ENCODE data around the gene ACTN4. TPM values are rescaled to one million over a fixed set of nuclear protein-coding genes. Genes with fewer than 3 reads are reported as not detected.

ACTN4 gene
- total RNA-seq, 1 experiment from 2014 or later, result 3,297 TPM

DNA sequence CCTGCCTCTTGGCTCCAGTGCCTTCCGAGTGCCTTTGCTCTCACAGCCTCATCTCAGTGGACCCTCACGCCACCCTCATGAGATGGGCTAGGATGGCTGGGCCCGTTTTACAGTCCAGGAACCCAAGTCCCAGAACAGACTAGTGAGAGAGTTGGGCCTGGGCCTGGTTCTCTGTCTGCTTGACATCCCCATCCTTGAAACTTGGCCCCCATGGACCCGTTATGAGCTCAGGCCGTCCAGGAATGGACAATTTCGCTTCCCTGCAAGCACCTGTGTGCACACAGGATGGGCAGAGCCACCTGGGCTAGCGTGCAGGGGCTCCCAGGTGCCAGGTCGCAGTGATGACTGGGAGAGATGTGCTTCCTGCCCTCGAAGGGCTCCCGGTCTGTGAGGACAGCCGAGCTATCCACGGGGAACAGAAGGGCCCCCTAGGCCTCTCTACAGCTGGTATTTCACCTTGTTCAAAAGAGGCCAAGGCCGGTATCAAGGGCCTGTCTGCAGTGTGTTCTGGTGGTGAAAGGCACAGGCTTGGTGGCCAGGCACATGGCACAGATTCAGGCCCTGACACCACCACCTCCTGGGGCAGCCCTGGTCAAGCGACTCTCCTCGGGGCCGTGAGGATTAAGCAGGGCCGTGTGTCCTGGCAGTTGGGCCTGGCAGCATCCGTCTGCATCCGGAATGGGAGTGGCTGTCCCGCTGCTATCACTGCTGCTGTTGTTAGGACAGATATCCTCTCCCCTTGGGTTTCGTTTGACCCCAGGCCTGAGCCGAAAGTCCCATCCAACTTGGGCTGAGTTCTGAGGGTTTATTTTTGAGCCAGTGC, 58.0 kb downstream of the ACTN4 start:
- POLR2A ChIA-PET, result interaction anchor here (1.1 kb wide), 1 partner anchor 14 kb away, joined by 3 read pairs; no protein-coding TSS in a partner anchor
- ATAC-seq (no peak), DNase-seq (ENCODE audit: low read depth, low spot score) (no peak)
- CTCF ChIA-PET, result interaction anchor here (0.5 to 0.8 kb wide), 2 partner anchors 102 to 362 kb away, joined by 6 to 10 read pairs; no protein-coding TSS in a partner anchor
- no peak for TF ChIP-seq TCF7L2 (IDR thresholded peaks at IDR 0.05; ENCODE audit: low read depth, low read length)
- TF ChIP-seq, protein P1, sequence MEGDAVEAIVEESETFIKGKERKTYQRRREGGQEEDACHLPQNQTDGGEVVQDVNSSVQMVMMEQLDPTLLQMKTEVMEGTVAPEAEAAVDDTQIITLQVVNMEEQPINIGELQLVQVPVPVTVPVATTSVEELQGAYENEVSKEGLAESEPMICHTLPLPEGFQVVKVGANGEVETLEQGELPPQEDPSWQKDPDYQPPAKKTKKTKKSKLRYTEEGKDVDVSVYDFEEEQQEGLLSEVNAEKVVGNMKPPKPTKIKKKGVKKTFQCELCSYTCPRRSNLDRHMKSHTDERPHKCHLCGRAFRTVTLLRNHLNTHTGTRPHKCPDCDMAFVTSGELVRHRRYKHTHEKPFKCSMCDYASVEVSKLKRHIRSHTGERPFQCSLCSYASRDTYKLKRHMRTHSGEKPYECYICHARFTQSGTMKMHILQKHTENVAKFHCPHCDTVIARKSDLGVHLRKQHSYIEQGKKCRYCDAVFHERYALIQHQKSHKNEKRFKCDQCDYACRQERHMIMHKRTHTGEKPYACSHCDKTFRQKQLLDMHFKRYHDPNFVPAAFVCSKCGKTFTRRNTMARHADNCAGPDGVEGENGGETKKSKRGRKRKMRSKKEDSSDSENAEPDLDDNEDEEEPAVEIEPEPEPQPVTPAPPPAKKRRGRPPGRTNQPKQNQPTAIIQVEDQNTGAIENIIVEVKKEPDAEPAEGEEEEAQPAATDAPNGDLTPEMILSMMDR (IDR thresholded peaks at IDR 0.05), result no peak
- TF ChIP-seq, protein P2, sequence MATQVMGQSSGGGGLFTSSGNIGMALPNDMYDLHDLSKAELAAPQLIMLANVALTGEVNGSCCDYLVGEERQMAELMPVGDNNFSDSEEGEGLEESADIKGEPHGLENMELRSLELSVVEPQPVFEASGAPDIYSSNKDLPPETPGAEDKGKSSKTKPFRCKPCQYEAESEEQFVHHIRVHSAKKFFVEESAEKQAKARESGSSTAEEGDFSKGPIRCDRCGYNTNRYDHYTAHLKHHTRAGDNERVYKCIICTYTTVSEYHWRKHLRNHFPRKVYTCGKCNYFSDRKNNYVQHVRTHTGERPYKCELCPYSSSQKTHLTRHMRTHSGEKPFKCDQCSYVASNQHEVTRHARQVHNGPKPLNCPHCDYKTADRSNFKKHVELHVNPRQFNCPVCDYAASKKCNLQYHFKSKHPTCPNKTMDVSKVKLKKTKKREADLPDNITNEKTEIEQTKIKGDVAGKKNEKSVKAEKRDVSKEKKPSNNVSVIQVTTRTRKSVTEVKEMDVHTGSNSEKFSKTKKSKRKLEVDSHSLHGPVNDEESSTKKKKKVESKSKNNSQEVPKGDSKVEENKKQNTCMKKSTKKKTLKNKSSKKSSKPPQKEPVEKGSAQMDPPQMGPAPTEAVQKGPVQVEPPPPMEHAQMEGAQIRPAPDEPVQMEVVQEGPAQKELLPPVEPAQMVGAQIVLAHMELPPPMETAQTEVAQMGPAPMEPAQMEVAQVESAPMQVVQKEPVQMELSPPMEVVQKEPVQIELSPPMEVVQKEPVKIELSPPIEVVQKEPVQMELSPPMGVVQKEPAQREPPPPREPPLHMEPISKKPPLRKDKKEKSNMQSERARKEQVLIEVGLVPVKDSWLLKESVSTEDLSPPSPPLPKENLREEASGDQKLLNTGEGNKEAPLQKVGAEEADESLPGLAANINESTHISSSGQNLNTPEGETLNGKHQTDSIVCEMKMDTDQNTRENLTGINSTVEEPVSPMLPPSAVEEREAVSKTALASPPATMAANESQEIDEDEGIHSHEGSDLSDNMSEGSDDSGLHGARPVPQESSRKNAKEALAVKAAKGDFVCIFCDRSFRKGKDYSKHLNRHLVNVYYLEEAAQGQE (IDR thresholded peaks at IDR 0.05; ENCODE audit: insufficient read depth in 1 of 2, low read depth in 2 of 2, low read length in 1 of 2), result no peak
- Histone ChIP-seq H3K27ac (ENCODE audit: low read length) (peak overlapping the region; percentile 65), H3K9me3 (ENCODE audit: control insufficient read depth, insufficient read depth, low read depth, low read length) (no peaks in the 10 kb centered on the region), H3K4me3 (ENCODE audit: low read depth in 2 of 2, low read length in 2 of 2) (no peak overlapping the region), H3K4me1 (ENCODE audit: control insufficient read depth, insufficient read depth, low read length) (peaks cover 88% of the 10 kb centered on the region), H3K27me3 (ENCODE audit: control insufficient read depth, insufficient read depth, low read length) (no peaks in the 10 kb centered on the region), H3K36me3 (ENCODE audit: control insufficient read depth, insufficient read depth, low read length) (peaks cover 87% of the 10 kb centered on the region)
- in situ Hi-C loops (cut with HindIII; ENCODE audit: low pct_unique_long_range_greater_than_20kb, low sequenced_read_pairs) (no loop called here), intact Hi-C loops (cut with micrococcal nuclease; ENCODE audit: unreplicated experiment) (no loop called here)
- BruUV-seq (replicated peaks), result no TSS peak

DNA sequence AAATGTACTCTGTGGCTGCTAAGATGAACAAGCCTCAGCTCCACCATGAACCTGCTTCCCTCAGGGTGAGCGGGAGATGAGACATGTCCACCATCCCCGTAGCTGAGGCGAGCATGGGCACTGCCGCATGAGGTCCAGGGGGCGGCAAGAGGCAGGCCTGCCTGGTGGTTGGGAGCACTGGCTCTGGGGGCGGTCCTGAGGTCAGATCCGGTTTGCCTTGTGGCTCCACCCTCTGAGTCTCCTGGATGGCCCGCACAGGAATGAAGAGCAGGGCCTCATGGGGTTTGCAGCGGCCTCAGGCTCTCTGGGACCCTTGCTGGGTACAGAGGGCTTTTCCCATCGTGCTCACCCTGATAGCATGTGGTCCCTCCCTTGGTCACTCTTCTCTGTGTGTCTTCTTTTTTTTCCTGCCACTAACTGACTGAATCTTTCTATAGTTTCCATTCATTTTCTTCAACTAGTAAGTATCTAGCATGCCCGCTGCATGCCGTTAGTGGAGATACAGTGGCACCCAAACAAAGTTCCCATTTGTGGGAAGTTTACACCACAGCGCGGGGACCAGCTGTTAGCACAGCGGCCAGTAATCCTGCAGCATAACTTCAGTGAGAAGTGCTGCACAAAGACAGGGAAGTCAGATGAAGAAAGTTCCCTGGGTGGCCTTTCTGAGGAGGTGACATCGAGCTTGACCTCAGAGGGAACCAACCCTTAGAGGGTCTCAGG, 59.5 kb downstream of the ACTN4 start:
- TF ChIP-seq, protein P1 (IDR thresholded peaks at IDR 0.05), result no peak
- TF ChIP-seq POLR2AphosphoS5 (IDR thresholded peaks at IDR 0.05; ENCODE audit: low read depth, low read length) (no peak), SIN3A (IDR thresholded peaks at IDR 0.05; ENCODE audit: borderline replicate concordance, insufficient read depth, low read depth, low read length) (no peak), TCF7L2 (IDR thresholded peaks at IDR 0.05; ENCODE audit: low read depth, low read length) (no peak)
- TF ChIP-seq, protein P2 (IDR thresholded peaks at IDR 0.05; ENCODE audit: insufficient read depth in 1 of 2, low read depth in 2 of 2, low read length in 1 of 2), result no peak
- ATAC-seq, result 0 out of 2 replicates have a peak, but pooled peaks have one; percentile 2

More for the DNA sequence above, 59.5 kb downstream of the ACTN4 start:
- BruUV-seq (replicated peaks), result no TSS peak
- Histone ChIP-seq H3K9me3 (ENCODE audit: control insufficient read depth, insufficient read depth, low read depth, low read length) (no peaks in the 10 kb centered on the region), H3K36me3 (ENCODE audit: control insufficient read depth, insufficient read depth, low read length) (peaks cover 87% of the 10 kb centered on the region), H3K4me3 (ENCODE audit: low read depth in 2 of 2, low read length in 2 of 2) (no peak overlapping the region), H3K4me1 (ENCODE audit: control insufficient read depth, insufficient read depth, low read length) (peaks cover 88% of the 10 kb centered on the region), H3K27ac (ENCODE audit: low read length) (peak overlapping the region; percentile 65), H3K27me3 (ENCODE audit: control insufficient read depth, insufficient read depth, low read length) (no peaks in the 10 kb centered on the region)
- intact Hi-C loops (cut with micrococcal nuclease; ENCODE audit: unreplicated experiment), result no loop called here
- POLR2A ChIA-PET, result interaction anchor here (0.5 to 1.1 kb wide), 2 partner anchors 16 to 573 kb away, joined by 3 to 6 read pairs; no protein-coding TSS in a partner anchor
- DNase-seq (ENCODE audit: low read depth, low spot score), result no peak
- in situ Hi-C loops (cut with HindIII; ENCODE audit: low pct_unique_long_range_greater_than_20kb, low sequenced_read_pairs), result no loop called here
- CTCF ChIA-PET, result no interaction called here

Measured in Panc1 (cell line).